ENCODE results near the gene NMNAT2. TPM values are rescaled to one million over a fixed set of nuclear protein-coding genes. Genes with fewer than 3 reads are reported as not detected.
A peak's percentile ranks its signal among the peaks of the same experiment; 100 is the strongest.

NMNAT2 gene
- 20.9 and 23.8 TPM in 2 replicates for total RNA-seq (2021; fragmentation: NEBNext Ultra II Directional; extraction: Animal tissue kit (Norgen Biotek cat#: 25700))
- 6.5 and 15.7 TPM in 2 replicates for polyA plus RNA-seq (2011; rRNA removed)
- polyA plus RNA-seq (2011; cell fraction: cytosol; rRNA removed) = 8.1 TPM
- 16.2 TPM for polyA plus RNA-seq (2011; cell fraction: nucleus; rRNA removed)
- 11.2 to 17.4 TPM (median 13.5 TPM) in 4 replicates for polyA plus RNA-seq (2012, experiment 1 of 2)
- polyA plus RNA-seq (2012, experiment 2 of 2) = 1.3 TPM
- polyA plus RNA-seq (2013, experiment 1 of 2) = 12.3 TPM
- 14.0 TPM for polyA plus RNA-seq (2013, experiment 2 of 2)
- 15.5 and 24.1 TPM in 2 replicates for polyA minus RNA-seq (2011; rRNA and poly(A)+ RNA removed)
- 5.6 TPM for polyA minus RNA-seq (2011; cell fraction: cytosol; rRNA and poly(A)+ RNA removed)
- 8.1 TPM for polyA minus RNA-seq (2011; cell fraction: nucleus; rRNA and poly(A)+ RNA removed)
- long read RNA-seq, experiment 1, full-length matches to known transcripts = 1 of 12 reads
- long read RNA-seq, experiment 1, partial matches to known transcripts = 2 of 12 reads
- long read RNA-seq, experiment 1, other reads (novel, unspliced or antisense) = 9 of 12 reads
- long read RNA-seq, experiment 2, partial matches to known transcripts = 0 of 9 reads
- long read RNA-seq, experiment 2, other reads (novel, unspliced or antisense) = 9 of 9 reads

- Histone ChIP-seq H4K91ac (replicated peaks; ENCODE audit: insufficient read length, low read length) (peak within 1 kb of the TSS; percentile 70), H3K23ac (ENCODE audit: insufficient read length) (no peak within 1 kb of the TSS), H3K4me3 (ENCODE audit: extremely low read depth in 1 of 4, insufficient read depth in 2 of 4, low read depth in 3 of 4, low read length in 4 of 4) (peak within 1 kb of the TSS; percentile 54 to 87 (median 67)), H3K27me3 (replicated peaks in 1 of 4; ENCODE audit: control insufficient read depth in 3 of 4, extremely low read depth in 1 of 4, insufficient read depth in 3 of 4, low read length in 3 of 4) (peaks cover 2 to 15% (median 12%) of the 10 kb centered on the region in 4 experiments; a peak in 6 of 7 replicates), H4K20me1 (replicated peaks in 1 of 2; ENCODE audit: control insufficient read depth in 1 of 2, insufficient read depth in 2 of 2, low read length in 2 of 2) (no peaks in the 10 kb centered on the region), H3K9me3 (ENCODE audit: insufficient read depth in 2 of 2, low read depth in 1 of 2, low read length in 1 of 2) (no peaks in the 10 kb centered on the region), H3K18ac (ENCODE audit: extremely low read depth, low read length) (peak within 1 kb of the TSS; percentile 91; the same call in 1 of the 2 replicates), H3K36me3 (ENCODE audit: control insufficient read depth in 2 of 4, insufficient read depth in 4 of 4, low read length in 3 of 4) (no peaks in the 10 kb centered on the region), H3K79me2 (ENCODE audit: control insufficient read depth in 1 of 2, insufficient read depth in 2 of 2, low read length in 2 of 2) (no peaks in the 10 kb centered on the region; a peak in 1 of 4 replicates), H2AK5ac (ENCODE audit: low read depth, low read length) (no peak within 1 kb of the TSS), H2BK20ac (ENCODE audit: low read length) (peak within 1 kb of the TSS; percentile 41; the same call in 1 of the 2 replicates), H2BK120ac (replicated peaks; ENCODE audit: low read depth, low read length) (no peak within 1 kb of the TSS), H3K23me2 (ENCODE audit: low read depth, low read length) (peaks cover 15% of the 10 kb centered on the region), H4K8ac (ENCODE audit: extremely low read depth, insufficient read depth, low read length) (peak within 1 kb of the TSS; percentile 75), H3K9ac (replicated peaks in 1 of 4; ENCODE audit: extremely low read depth in 1 of 4, low read depth in 3 of 4, low read length in 3 of 4) (peak within 1 kb of the TSS in 3 of 4 experiments; percentile 31 to 48 (median 35); a peak in 6 of 7 replicates), H3K56ac (replicated peaks; ENCODE audit: insufficient read length, low read depth, low read length) (no peak within 1 kb of the TSS), H2BK5ac (ENCODE audit: low read depth, low read length) (peak within 1 kb of the TSS; percentile 55; the same call in 1 of the 2 replicates), H2AFZ (ENCODE audit: low read length) (peak within 1 kb of the TSS; percentile 99), H3K4me1 (replicated peaks in 1 of 4; ENCODE audit: control insufficient read depth in 3 of 4, insufficient read depth in 4 of 4, low read length in 3 of 4) (peaks cover 3 to 9% (median 7%) of the 10 kb centered on the region in 4 experiments), H3K27ac (ENCODE audit: low read depth, low read length) (no peak within 1 kb of the TSS), H3K4me2 (ENCODE audit: insufficient read depth in 1 of 2, low read depth in 2 of 2, low read length in 2 of 2) (peak within 1 kb of the TSS; percentile 95 to 97), H4K5ac (ENCODE audit: insufficient read length, low read depth, low read length) (no peak within 1 kb of the TSS), H2BK12ac (ENCODE audit: low read depth, low read length) (peak within 1 kb of the TSS; percentile 98), H2BK15ac (ENCODE audit: low read length) (peak within 1 kb of the TSS; percentile 98), H3K14ac (ENCODE audit: insufficient read length) (no peak within 1 kb of the TSS), H3K4ac (replicated peaks; ENCODE audit: insufficient read length, low read depth, low read length) (no peak within 1 kb of the TSS), H3K79me1 (ENCODE audit: low read depth, low read length) (peaks cover 2% of the 10 kb centered on the region; the same call in 1 of the 2 replicates)
- DNase-seq (ENCODE audit: low read depth in 1 of 2, low spot score in 2 of 2) (peak in 1 of 2 experiments; percentile 77), FAIRE-seq (peak; percentile 28)
- ChIA-PET CTCF (ENCODE audit: partially characterized antibody) (interaction anchor here (0.6 to 1.8 kb wide), 8 partner anchors 12 to 139 kb away, joined by 3 to 4 read pairs (median 3); no protein-coding TSS in a partner anchor), POLR2A (ENCODE audit: partially characterized antibody) (interaction anchor here (1.0 to 3.6 kb wide), 7 partner anchors 12 to 87 kb away, joined by 3 to 17 read pairs (median 3); no protein-coding TSS in a partner anchor)
- 1% methylated on average over 37 of the region's 45 CpGs; no CpG with 5 or more reads in 1 of the 2 experiments for WGBS, 2 experiments (ENCODE audit: extremely low coverage in 1 of 2, insufficient coverage in 1 of 2, insufficient read length in 1 of 2, insufficient replicate concordance in 2 of 2, low coverage in 1 of 2, low lambda C conversion rate in 2 of 2, missing lambda C conversion rate in 1 of 2)
- TF ChIP-seq ATF2 (IDR thresholded peaks at IDR 0.05; ENCODE audit: low read length) (0 out of 2 replicates have a peak, but pooled peaks have one; percentile 26), E2F6 (IDR thresholded peaks at IDR 0.05) (peak; percentile 55), PHF8 (conservative IDR thresholded peaks at IDR 0.05; ENCODE audit: low read depth, low read length) (peak; percentile 27; the same call in 1 of the 2 replicates), KDM1A (IDR thresholded peaks at IDR 0.05; ENCODE audit: borderline replicate concordance, low read length) (peak; percentile 39; the same call in 1 of the 2 replicates), RBBP5 (IDR thresholded peaks at IDR 0.05; ENCODE audit: borderline replicate concordance, low read depth, low read length) (peak; percentile 75; the same call in 1 of the 2 replicates)
Measured at GRCh38 chr1:183417772-183418491, at the start of gene NMNAT2. Gene NMNAT2, minus strand, starts transcription at chr1:183418380. Its CDS starts 113 bp downstream, at chr1:183418267.
